ENCODE measurements around the gene ISL2. TPM values are rescaled to one million over a fixed set of nuclear protein-coding genes. Genes with fewer than 3 reads are reported as not detected.

The ISL2 gene
- total RNA-seq, 1 donor from 2014 or later = 2.0 TPM

GRCh38 chr15:76386178-76386577 lies 49.6 kb downstream of the ISL2 start:
- Histone ChIP-seq H3K4me1 (no peaks in the 10 kb centered on the region), H3K27me3 (no peaks in the 10 kb centered on the region), H3K27ac (no peak overlapping the region), H3K9me3 (no peaks in the 10 kb centered on the region), H3K36me3 (no peaks in the 10 kb centered on the region), H3K4me3 (no peak overlapping the region)
- intact Hi-C loops (cut with DNase I) = no loop called here
- DNase-seq (ENCODE audit: extremely low spot score in 2 of 2) = no peak
- TF ChIP-seq CTCF (IDR thresholded peaks at IDR 0.05) (no peak), POLR2AphosphoS5 (IDR thresholded peaks at IDR 0.05; ENCODE audit: insufficient read depth in 1 of 2, low read depth in 1 of 2) (no peak), POLR2A (IDR thresholded peaks at IDR 0.05) (no peak)

- no peak for TF ChIP-seq POLR2A (IDR thresholded peaks at IDR 0.05)
- intact Hi-C loops (cut with DNase I) = no loop called here
- no peak for DNase-seq (ENCODE audit: extremely low spot score in 2 of 2)
Observed at GRCh38 chr15:76386926-76387325, 50.4 kb downstream of the ISL2 start.

GRCh38 chr15:76390571-76390970 lies 54.0 kb downstream of the ISL2 start:
- H3K27ac ChIP-seq = no peak overlapping the region
- no peaks in the 10 kb centered on the region for H3K27me3 ChIP-seq
- TF ChIP-seq POLR2A (IDR thresholded peaks at IDR 0.05) (no peak), CTCF (IDR thresholded peaks at IDR 0.05) (no peak), POLR2AphosphoS5 (IDR thresholded peaks at IDR 0.05; ENCODE audit: insufficient read depth in 1 of 2, low read depth in 1 of 2) (no peak)
- no peak overlapping the region for H3K4me3 ChIP-seq
- H3K9me3 ChIP-seq = no peaks in the 10 kb centered on the region
- no peaks in the 10 kb centered on the region for H3K4me1 ChIP-seq
- H3K36me3 ChIP-seq = no peaks in the 10 kb centered on the region
- no peak for DNase-seq (ENCODE audit: extremely low spot score in 2 of 2)
- intact Hi-C loops (cut with DNase I) = no loop called here

More at GRCh38 chr15:76386926-76387325, 50.4 kb downstream of the ISL2 start:
- Histone ChIP-seq H3K36me3 (no peaks in the 10 kb centered on the region), H3K27me3 (no peaks in the 10 kb centered on the region), H3K9me3 (no peaks in the 10 kb centered on the region), H3K4me3 (no peak overlapping the region), H3K4me1 (no peaks in the 10 kb centered on the region), H3K27ac (no peak overlapping the region)

- Histone ChIP-seq H3K36me3 (no peaks in the 10 kb centered on the region), H3K27ac (no peak overlapping the region), H3K4me3 (no peak overlapping the region), H3K27me3 (no peaks in the 10 kb centered on the region), H3K4me1 (no peaks in the 10 kb centered on the region), H3K9me3 (no peaks in the 10 kb centered on the region)
- TF ChIP-seq CTCF (IDR thresholded peaks at IDR 0.05) (no peak), POLR2AphosphoS5 (IDR thresholded peaks at IDR 0.05; ENCODE audit: insufficient read depth in 1 of 2, low read depth in 1 of 2) (no peak), POLR2A (IDR thresholded peaks at IDR 0.05) (no peak)
- DNase-seq (ENCODE audit: extremely low spot score in 2 of 2) = no peak
- intact Hi-C loops (cut with DNase I) = no loop called here
Observed at GRCh38 chr15:76391309-76391708, 54.7 kb downstream of the ISL2 start.

GRCh38 chr15:76391847-76392246 lies 55.3 kb downstream of the ISL2 start:
- H3K4me3 ChIP-seq = no peak overlapping the region
- intact Hi-C loops (cut with DNase I) = no loop called here
- DNase-seq (ENCODE audit: extremely low spot score in 2 of 2) = no peak
- H3K27me3 ChIP-seq = no peaks in the 10 kb centered on the region
- TF ChIP-seq CTCF (IDR thresholded peaks at IDR 0.05) = no peak
- TF ChIP-seq POLR2AphosphoS5 (IDR thresholded peaks at IDR 0.05; ENCODE audit: insufficient read depth in 1 of 2, low read depth in 1 of 2) = no peak
- no peak for TF ChIP-seq POLR2A (IDR thresholded peaks at IDR 0.05)
- H3K9me3 ChIP-seq = no peaks in the 10 kb centered on the region
- H3K36me3 ChIP-seq = no peaks in the 10 kb centered on the region
- H3K4me1 ChIP-seq = no peaks in the 10 kb centered on the region
- no peak overlapping the region for H3K27ac ChIP-seq

Other genes with a start within 250 kb of the ISL2 start
- 97.5 TPM for gene ETFA, start 25.3 kb upstream of the ISL2 start, total RNA-seq